Thyroid gland (tissue), 4 donors: ENCODE data around the gene MAPKAPK2. TPM values are rescaled to one million over a fixed set of nuclear protein-coding genes. Genes with fewer than 3 reads are reported as not detected.

ENCODE experiments used
- DNase-seq, 2 donors: peaks; one replicate each; pipeline ENCODE4 v3.0.0-alpha.2; 2019
- H3K27ac ChIP-seq, 3 donors: fragments of 200-600 bp; sonication (generic); 1 replicate in 2 of 3; 2 replicates in 1 of 3; pipeline ENCODE4 v1.5.1; 2016 to 2019; ENCODE audit warnings: mild to moderate bottlenecking in 1 of 3, moderate library complexity in 1 of 3
- H3K27me3 ChIP-seq: fragments of 200-600 bp; sonication (generic); one replicate; pipeline ENCODE4 v1.5.1; 2019
- H3K36me3 ChIP-seq, 2 donors: fragments of 200-600 bp; sonication (generic); one replicate each; pipeline ENCODE4 v1.5.1; 2016 to 2019
- H3K4me1 ChIP-seq, 2 donors: fragments of 200-600 bp; sonication (generic); one replicate each; pipeline ENCODE4 v1.5.1; 2017 to 2019
- H3K4me3 ChIP-seq, 3 donors: fragments of 200-600 bp; sonication (generic); replicated peaks in 1 of 3; 1 replicate in 2 of 3; 2 replicates in 1 of 3; pipeline ENCODE4 v1.5.1; 2016; ENCODE audit warnings: mild to moderate bottlenecking in 1 of 3
- H3K9me3 ChIP-seq: fragments of 200-600 bp; sonication (generic); one replicate; pipeline ENCODE4 v1.5.1; 2017
- POLR2A ChIP-seq, 2 donors: fragments of 450-650 bp; IDR thresholded peaks; one replicate each; pipeline ENCODE4 v1.6.1; 2017; ENCODE audit warnings: antibody characterized with exemption in 2 of 2, mild to moderate bottlenecking in 2 of 2, moderate library complexity in 1 of 2
- WGBS, 2 donors: methylation state at CpG; one replicate each; pipeline ENCODE4 v1.1.5; 2017; 5-methylcytosine and 5-hydroxymethylcytosine counted together
- intact Hi-C: fragments of 100-400 bp; cut with DNase I; formaldehyde crosslinking; loops from one replicate; pipeline ENCODE4 v1.15.1; 2023
- total RNA-seq, 4 donors: library from RNA; depleted of rRNA; stranded (reverse); fragments of >200 nt; gene quantifications; one replicate each; pipeline ENCODE4 v1.2.3, GENCODE V29; 2016
- TF ChIP-seq, protein P1 (sequence below), 6 experiments: fragments of 200-600 bp in 3 of 6; fragments of 450-650 bp in 3 of 6; sonication (generic) in 3 of 6; IDR thresholded peaks; one replicate each; pipeline ENCODE4 v1.5.1; 2016 to 2019; ENCODE audit warnings: antibody characterized with exemption in 6 of 6, mild to moderate bottlenecking in 2 of 6, inconsistent platforms in 1 of 6, moderate library complexity in 1 of 6

The MAPKAPK2 gene
- total RNA-seq, 4 donors from 2014 or later: 48.5 to 64.0 (median 59.9) TPM

DNA sequence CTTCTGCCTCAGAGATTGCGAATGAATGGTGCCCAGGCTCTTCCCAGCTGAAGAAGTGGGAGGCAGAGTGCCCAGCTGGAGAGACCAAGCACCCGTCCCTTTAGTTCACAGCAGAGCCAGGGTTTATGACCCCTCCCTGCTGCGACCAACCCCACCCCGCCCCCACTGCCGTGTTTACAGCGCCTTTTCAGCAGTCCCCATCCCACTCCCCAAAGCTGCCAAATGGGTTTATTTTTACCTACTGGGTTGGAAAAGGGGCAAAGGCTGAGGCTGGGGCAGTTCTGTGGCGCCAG is 25.8 kb upstream of the MAPKAPK2 start:
- intact Hi-C loops: no loop called here

DNA sequence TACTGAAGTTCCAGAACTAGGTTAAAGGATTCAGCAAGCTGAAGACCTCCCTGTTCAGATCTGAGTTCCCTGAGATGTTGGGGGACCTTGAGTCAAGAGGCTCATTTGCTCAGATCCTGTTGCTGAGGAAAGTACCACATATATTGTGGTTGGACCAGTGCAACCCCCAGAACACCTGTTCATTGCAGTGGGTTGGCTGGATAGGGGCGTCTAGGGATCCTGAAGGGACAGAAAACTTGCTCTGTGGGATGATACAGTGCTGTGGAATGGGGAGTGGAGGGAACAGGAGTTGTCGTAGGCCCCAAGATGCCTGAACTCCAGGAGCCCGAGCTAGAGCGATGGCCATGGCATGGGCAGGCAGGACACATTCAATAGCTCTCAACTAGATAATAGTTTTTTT is 24.6 kb upstream of the MAPKAPK2 start:
- Histone ChIP-seq H3K9me3 (no peaks in the 10 kb centered on the region), H3K27ac (no peak overlapping the region), H3K4me3 (no peak overlapping the region), H3K27me3 (no peaks in the 10 kb centered on the region), H3K36me3 (no peaks in the 10 kb centered on the region), H3K4me1 (peaks cover 19 to 22% of the 10 kb centered on the region in 2 donors)
- no peak for DNase-seq
- intact Hi-C loops: loop anchor here (10.0 kb wide), 1 partner anchor 165 kb away; no protein-coding TSS in a partner anchor
- TF ChIP-seq, protein P1, sequence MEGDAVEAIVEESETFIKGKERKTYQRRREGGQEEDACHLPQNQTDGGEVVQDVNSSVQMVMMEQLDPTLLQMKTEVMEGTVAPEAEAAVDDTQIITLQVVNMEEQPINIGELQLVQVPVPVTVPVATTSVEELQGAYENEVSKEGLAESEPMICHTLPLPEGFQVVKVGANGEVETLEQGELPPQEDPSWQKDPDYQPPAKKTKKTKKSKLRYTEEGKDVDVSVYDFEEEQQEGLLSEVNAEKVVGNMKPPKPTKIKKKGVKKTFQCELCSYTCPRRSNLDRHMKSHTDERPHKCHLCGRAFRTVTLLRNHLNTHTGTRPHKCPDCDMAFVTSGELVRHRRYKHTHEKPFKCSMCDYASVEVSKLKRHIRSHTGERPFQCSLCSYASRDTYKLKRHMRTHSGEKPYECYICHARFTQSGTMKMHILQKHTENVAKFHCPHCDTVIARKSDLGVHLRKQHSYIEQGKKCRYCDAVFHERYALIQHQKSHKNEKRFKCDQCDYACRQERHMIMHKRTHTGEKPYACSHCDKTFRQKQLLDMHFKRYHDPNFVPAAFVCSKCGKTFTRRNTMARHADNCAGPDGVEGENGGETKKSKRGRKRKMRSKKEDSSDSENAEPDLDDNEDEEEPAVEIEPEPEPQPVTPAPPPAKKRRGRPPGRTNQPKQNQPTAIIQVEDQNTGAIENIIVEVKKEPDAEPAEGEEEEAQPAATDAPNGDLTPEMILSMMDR (IDR thresholded peaks at IDR 0.05): no peak
- no peak for TF ChIP-seq POLR2A (IDR thresholded peaks at IDR 0.05)
- 88 to 95% methylated on average over 4 of the region's 4 CpGs for WGBS, 2 donors

More for the DNA sequence above, 25.8 kb upstream of the MAPKAPK2 start:
- H3K4me1 ChIP-seq: peaks cover 19 to 20% of the 10 kb centered on the region in 2 donors
- no peak overlapping the region for H3K4me3 ChIP-seq
- 69 to 73% methylated on average over 7 of the region's 7 CpGs for WGBS, 2 donors
- no peak for DNase-seq
- no peak overlapping the region for H3K27ac ChIP-seq
- no peaks in the 10 kb centered on the region for H3K27me3 ChIP-seq
- TF ChIP-seq, protein P1 (IDR thresholded peaks at IDR 0.05): no peak
- no peak for TF ChIP-seq POLR2A (IDR thresholded peaks at IDR 0.05)
- H3K36me3 ChIP-seq: no peaks in the 10 kb centered on the region
- H3K9me3 ChIP-seq: no peaks in the 10 kb centered on the region

DNA sequence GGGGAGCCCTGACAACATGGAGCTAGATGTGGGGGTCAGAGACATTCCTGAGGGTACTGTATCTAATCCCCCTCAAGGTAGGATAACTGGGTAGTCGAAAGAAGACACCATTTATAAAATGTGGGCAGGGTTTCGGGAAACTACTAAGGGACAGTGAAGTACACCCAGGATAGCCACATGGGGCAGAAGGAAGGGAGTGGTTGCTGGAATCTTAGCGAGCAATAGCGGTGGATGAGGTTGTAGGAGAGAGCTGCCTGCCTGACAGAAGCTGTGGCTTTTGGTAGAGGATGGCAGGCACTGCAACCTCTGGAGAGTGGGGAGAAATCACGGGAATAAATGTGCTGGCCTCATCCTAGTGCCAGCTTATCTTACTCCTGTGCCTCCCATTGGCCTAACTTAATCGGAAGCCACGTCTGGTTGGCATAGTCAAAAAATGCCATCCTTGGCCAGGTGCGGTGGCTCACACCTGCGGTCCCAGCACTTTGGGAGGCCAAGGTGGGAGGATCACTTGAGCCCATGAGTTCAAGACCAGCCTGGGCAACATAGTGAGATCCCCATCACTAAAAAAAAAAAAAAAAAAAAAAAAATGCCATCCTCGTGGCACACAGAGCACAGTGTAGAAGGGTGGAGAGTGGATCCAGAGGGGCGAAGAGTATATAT is 23.4 kb upstream of the MAPKAPK2 start:
- no peak overlapping the region for H3K27ac ChIP-seq
- intact Hi-C loops: loop anchor here (10.0 kb wide), 1 partner anchor 166 kb away; no protein-coding TSS in a partner anchor
- H3K9me3 ChIP-seq: no peaks in the 10 kb centered on the region
- H3K36me3 ChIP-seq: no peaks in the 10 kb centered on the region
- 87 to 89% methylated on average over 11 of the region's 11 CpGs for WGBS, 2 donors
- no peak for TF ChIP-seq POLR2A (IDR thresholded peaks at IDR 0.05)
- TF ChIP-seq, protein P1 (IDR thresholded peaks at IDR 0.05): no peak
- H3K4me3 ChIP-seq: no peak overlapping the region
- DNase-seq: no peak
- no peaks in the 10 kb centered on the region for H3K27me3 ChIP-seq
- H3K4me1 ChIP-seq: peaks cover 11 to 15% of the 10 kb centered on the region in 2 donors

DNA sequence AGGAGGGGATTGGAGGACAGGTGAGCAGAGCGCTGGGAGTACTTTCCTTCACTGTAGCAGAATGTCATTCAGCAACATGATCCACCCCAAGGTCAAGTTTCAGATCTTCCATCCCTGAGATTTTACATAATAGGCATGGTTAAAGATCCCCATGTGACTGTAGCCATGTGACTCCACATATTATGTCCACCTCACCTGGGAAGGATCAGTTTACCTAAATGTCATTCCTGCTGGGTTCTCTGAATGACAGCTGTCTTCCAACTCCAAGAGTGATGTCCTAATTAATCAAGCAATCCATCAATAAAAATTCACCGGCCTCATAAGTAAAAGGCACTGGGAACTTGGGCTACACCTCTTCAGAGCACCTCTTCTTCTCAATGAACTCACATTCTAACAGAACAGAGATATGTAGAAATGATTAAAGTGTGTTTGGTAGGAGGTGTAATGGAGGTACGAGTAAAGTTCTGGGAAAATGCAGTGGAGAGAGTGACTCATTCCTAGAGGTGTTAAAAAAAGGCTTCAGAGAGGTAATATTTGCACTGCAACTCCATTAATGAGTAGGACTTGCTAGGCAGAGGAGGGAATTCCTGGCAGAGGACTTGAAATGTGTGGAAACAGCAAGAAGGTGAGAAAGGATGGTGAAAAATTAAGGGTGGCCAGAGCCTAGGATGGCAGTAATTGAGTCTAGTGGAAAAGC is 22.2 kb upstream of the MAPKAPK2 start:
- H3K36me3 ChIP-seq: no peaks in the 10 kb centered on the region
- intact Hi-C loops: loop anchor here (10.0 kb wide), 1 partner anchor 168 kb away; no protein-coding TSS in a partner anchor
- WGBS, 2 donors: 76 to 78% methylated on average over 3 of the region's 3 CpGs
- H3K9me3 ChIP-seq: no peaks in the 10 kb centered on the region
- TF ChIP-seq, protein P1 (IDR thresholded peaks at IDR 0.05): no peak
- TF ChIP-seq POLR2A (IDR thresholded peaks at IDR 0.05): no peak
- no peak overlapping the region for H3K27ac ChIP-seq
- H3K4me3 ChIP-seq: no peak overlapping the region
- peaks cover 11 to 15% of the 10 kb centered on the region in 2 donors for H3K4me1 ChIP-seq
- H3K27me3 ChIP-seq: no peaks in the 10 kb centered on the region
- DNase-seq: no peak

DNA sequence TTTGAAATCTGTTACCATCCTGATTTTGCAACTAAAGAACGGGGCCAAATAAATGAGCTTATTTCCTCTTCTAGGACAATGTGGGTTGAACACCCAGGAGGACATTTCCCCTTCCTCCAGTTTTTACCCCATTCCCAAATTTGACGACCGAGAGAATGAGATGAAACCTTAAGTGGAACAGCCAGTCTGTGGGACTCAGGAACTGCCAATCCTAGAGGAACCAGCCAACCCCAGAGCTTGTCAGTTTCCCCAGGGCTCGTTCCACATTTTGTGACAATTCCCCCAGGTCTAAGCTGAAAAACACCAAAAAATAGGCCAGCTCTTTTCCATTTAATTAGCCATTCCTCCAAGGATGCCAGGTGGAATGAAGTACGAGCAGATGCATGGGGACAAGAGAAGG is 21.3 kb upstream of the MAPKAPK2 start:
- WGBS, 2 donors: 58 to 60% methylated on average over 5 of the region's 5 CpGs
- Histone ChIP-seq H3K27me3 (no peaks in the 10 kb centered on the region), H3K36me3 (no peaks in the 10 kb centered on the region), H3K9me3 (no peaks in the 10 kb centered on the region), H3K4me1 (peaks cover 8 to 11% of the 10 kb centered on the region in 2 donors), H3K4me3 (no peak overlapping the region), H3K27ac (no peak overlapping the region)
- TF ChIP-seq, protein P1 (IDR thresholded peaks at IDR 0.05): no peak
- TF ChIP-seq POLR2A (IDR thresholded peaks at IDR 0.05): no peak
- intact Hi-C loops: loop anchor here (10.0 kb wide), 1 partner anchor 169 kb away; no protein-coding TSS in a partner anchor
- no peak for DNase-seq
